ENCODE measurements around the gene TNFRSF13B.
"Not testable (repeated sequence)": the region's sequence is repeated elsewhere in the genome, so short reads cannot be mapped to it uniquely, and the experiment has no call there.

Gene TNFRSF13B

GRCh38 chr17:16906680-16907079 lies 65.2 kb downstream of the TNFRSF13B start:
- no peak for DNase-seq

GRCh38 chr17:16905593-16906191 lies 66.2 kb downstream of the TNFRSF13B start:
- DNase-seq = no peak

- DNase-seq = not testable (repeated sequence)
Observed at GRCh38 chr17:16903070-16903469, 68.8 kb downstream of the TNFRSF13B start.

- DNase-seq = no peak
Observed at GRCh38 chr17:16900288-16900882, 71.5 kb downstream of the TNFRSF13B start.

- not testable (repeated sequence) for DNase-seq
Observed at GRCh38 chr17:16897211-16897896, 74.6 kb downstream of the TNFRSF13B start.

GRCh38 chr17:16896235-16896634 lies 75.7 kb downstream of the TNFRSF13B start:
- not testable (repeated sequence) for DNase-seq

GRCh38 chr17:16893527-16893926 lies 78.4 kb downstream of the TNFRSF13B start:
- DNase-seq = not testable (repeated sequence)

- not testable (repeated sequence) for DNase-seq
Observed at GRCh38 chr17:16892876-16893454, 79.0 kb downstream of the TNFRSF13B start.

GRCh38 chr17:16889088-16889465 lies 82.8 kb downstream of the TNFRSF13B start:
- no peak for DNase-seq

Measured in activated CD4-positive, alpha-beta T cell treated with anti-CD3 and anti-CD28 coated beads, Interleukin-2, amount 50 U/mL, for 48 hours (primary cell).